ENCODE data around the gene SLC25A10.

SLC25A10 gene

DNA sequence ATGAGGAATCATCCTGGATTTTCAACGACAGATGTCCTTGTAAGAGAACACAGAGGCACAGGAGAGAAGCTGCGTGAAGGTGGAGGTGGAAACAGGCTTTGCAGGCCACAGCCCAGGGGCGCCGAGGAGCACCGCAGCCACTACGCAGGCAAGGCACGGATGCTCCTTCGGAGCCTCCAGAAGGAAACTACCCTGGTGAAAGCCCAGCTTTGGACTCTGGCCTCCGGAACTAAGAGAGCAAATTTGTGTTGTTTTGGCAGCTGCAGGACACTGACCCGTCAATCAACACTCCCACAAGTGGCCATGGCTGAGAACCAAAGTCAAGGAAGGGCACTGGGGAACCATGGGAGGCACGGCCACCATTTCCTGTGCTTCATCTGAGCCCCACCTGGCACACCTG lies 31.9 kb upstream of the SLC25A10 start:
- TF ChIP-seq CTCF (IDR thresholded peaks at IDR 0.05; ENCODE audit: low read depth, low read length, missing control alignments) = no peak
- no peak for DNase-seq (ENCODE audit: low read depth)
- in situ Hi-C loops (cut with HindIII; ENCODE audit: low sequenced_read_pairs) = no loop called here
- no peak overlapping the region for H3K4me3 ChIP-seq (ENCODE audit: low read depth, low read length)

DNA sequence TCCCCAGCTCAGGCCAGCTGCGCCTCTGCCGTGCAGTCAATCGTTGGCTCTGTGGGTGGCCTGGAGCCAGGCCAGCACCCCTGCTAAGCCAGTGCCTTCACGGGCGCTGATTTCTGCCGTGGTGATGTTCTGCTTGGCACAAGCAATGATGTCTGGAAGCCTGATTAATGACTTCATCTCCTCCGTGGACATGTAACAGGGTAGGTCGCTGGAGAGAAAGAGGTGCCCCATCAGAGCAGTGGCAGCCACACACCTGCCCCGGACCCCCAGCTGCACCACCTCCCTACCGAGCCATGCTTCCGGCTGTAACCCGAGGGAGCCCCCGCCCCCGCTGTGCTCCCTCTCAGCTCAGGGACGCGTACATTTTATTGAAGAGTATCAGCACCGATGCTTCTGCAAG lies 30.4 kb upstream of the SLC25A10 start:
- no peak overlapping the region for H3K4me3 ChIP-seq (ENCODE audit: low read depth, low read length)
- no peak for TF ChIP-seq CTCF (IDR thresholded peaks at IDR 0.05; ENCODE audit: low read depth, low read length, missing control alignments)
- in situ Hi-C loops (cut with HindIII; ENCODE audit: low sequenced_read_pairs) = no loop called here
- DNase-seq (ENCODE audit: low read depth) = no peak

DNA sequence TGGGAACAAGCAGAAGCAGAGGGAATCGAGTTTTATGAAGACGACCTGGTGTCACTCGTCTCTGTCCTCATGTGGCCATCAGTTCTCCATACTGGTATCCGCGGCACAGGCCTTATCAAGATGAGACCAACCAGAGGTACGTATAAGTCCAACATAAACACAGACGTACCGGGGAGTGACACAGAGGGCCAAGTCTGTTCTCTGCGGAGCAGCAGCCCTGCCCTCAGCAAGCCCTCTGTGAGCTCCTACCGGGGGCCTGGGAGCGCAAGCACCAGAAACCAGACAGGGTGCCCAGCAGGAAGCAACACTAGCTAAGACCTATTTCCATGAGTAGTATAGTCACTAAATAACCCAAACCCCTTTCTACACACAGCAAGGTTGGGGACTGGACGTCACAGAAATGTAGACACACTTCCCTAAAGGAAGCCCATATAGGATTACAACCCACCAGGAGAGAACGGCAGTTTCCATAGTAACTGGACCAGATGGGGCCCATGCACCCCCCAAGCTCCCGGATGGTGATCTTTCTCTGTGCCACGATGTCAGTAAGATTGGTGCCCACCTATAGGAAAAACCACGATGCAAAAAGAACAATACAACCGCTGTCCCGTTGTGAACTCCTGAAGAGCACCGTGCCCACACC lies 29.4 kb upstream of the SLC25A10 start:
- DNase-seq (ENCODE audit: low read depth) = no peak
- peak overlapping the region; percentile 96 for H3K4me3 ChIP-seq (ENCODE audit: low read depth, low read length)
- in situ Hi-C loops (cut with HindIII; ENCODE audit: low sequenced_read_pairs) = no loop called here
- no peak for TF ChIP-seq CTCF (IDR thresholded peaks at IDR 0.05; ENCODE audit: low read depth, low read length, missing control alignments)

- H3K4me3 ChIP-seq (ENCODE audit: low read depth, low read length) = peak overlapping the region; percentile 96
- no peak for DNase-seq (ENCODE audit: low read depth)
- in situ Hi-C loops (cut with HindIII; ENCODE audit: low sequenced_read_pairs) = no loop called here
- no peak for TF ChIP-seq CTCF (IDR thresholded peaks at IDR 0.05; ENCODE audit: low read depth, low read length, missing control alignments)
Observed at GRCh38 chr17:81683208-81683583, 28.9 kb upstream of the SLC25A10 start.

DNA sequence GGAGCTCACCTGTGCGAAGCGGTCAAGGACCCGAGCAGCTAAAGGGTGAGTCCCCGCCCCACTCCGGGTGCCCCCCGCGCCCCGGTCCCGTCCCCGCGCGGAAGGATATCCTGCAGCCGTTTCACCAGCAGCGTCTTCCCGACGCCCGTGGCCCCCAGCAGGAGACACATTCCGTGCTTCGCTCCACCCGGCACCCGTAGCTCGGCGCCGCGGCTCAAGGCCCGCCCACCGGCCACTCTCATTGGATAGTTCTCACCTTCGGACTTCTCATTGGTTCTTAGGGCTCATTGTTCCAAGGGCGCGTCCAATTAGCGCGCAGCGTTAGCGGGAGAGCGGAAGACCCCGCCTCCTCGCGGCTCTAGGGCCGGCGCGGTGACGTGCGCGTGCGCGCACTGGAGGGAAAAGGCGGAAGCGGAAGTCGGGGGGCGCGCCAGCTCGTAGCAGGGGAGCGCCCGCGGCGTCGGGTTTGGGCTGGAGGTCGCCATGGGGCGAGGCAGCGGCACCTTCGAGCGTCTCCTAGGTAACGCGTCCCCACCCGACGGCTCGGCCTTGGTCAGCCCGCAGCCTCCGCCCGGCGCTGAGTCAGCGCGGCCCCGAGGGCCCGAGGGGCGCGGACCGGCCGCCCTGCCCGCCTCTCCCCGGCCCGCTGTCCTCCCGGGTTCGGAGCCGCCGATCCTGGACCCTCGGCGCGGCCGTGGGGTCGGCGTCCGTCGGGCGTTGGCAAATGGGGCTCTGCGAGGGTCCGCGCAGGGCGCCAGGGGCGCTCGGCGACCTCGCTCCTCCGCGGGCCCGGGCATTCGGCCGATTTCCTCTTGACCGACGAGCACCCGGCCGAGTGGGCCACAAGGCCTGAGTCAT lies 28.3 kb upstream of the SLC25A10 start, which contains the start of the genes ARL16 and HGS:
Gene ARL16 (minus strand): TSS at position 214 of the 858 bp plus-strand sequence. CDS start 44 bp downstream, at position 170.
Gene HGS (plus strand): TSS at position 428 of the 858 bp plus-strand sequence. CDS start 56 bp downstream, at position 484.
- TF ChIP-seq CTCF (IDR thresholded peaks at IDR 0.05; ENCODE audit: low read depth, low read length, missing control alignments) = no peak
- in situ Hi-C loops (cut with HindIII; ENCODE audit: low sequenced_read_pairs) = no loop called here
- peak within 1 kb of the TSS; percentile 96 for H3K4me3 ChIP-seq (ENCODE audit: low read depth, low read length)
- peak; percentile 98 for DNase-seq (ENCODE audit: low read depth)

DNA sequence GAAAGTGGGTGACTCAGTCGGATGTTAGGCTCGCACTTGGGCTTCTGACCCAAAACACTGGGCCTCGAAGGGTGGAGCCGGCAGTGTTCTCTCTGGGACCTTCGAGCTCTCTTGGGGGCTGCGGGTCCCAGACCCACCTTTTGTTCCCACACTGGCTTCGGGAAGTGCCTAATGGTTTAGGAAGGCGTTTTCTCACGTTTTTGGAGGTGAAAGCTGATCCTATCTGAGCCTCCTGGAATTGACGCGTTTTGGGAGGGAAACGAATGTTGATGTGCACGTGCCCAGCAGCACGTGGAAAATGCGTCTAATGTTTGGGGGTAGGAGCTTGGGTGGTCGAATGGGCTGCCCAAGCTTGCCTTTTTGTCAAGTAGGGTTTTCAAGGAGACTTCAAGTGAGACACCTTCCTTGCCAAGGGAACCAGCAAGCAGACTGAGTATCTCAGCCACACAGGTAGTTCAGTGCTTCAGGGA lies 27.6 kb upstream of the SLC25A10 start:
- in situ Hi-C loops (cut with HindIII; ENCODE audit: low sequenced_read_pairs) = no loop called here
- TF ChIP-seq CTCF (IDR thresholded peaks at IDR 0.05; ENCODE audit: low read depth, low read length, missing control alignments) = no peak
- peak; percentile 47 for DNase-seq (ENCODE audit: low read depth)
- H3K4me3 ChIP-seq (ENCODE audit: low read depth, low read length) = peak overlapping the region; percentile 96
